H1 (cell line): Measurements from ENCODE around the gene CLCN3. TPM values are rescaled to one million over a fixed set of nuclear protein-coding genes. Genes with fewer than 3 reads are reported as not detected.

Experiments
- ATF2 ChIP-seq: IDR thresholded peaks from 2 replicates; pipeline ENCODE4 v1.6.1; 2012; ENCODE audit warnings: low read length, inconsistent platforms
- KDM1A ChIP-seq: fragments of 200-600, 300-600 bp; sonication (generic); IDR thresholded peaks from 2 replicates; pipeline ENCODE4 v1.7.1; 2016; ENCODE audit warnings: mild to moderate bottlenecking, low read length, borderline replicate concordance
- polyA plus RNA-seq, 7 experiments: library from polyadenylated mRNA; depleted of rRNA in 3 of 7; stranded (reverse) in 5 of 7; unstranded in 2 of 7; fragments of >200 nt in 5 of 7; fragments of 200-250 nt in 2 of 7; gene quantifications; 1 replicate in 5 of 7; 2 replicates in 1 of 7; 4 replicates in 1 of 7; pipeline versions ENCODE4 v1.2.1 to v1.2.3, GENCODE V29; 2011 to 2013; ENCODE audit warnings: missing spikeins in 2 of 7, mixed read lengths in 2 of 7
- total RNA-seq: library from RNA; stranded (reverse); fragmentation: NEBNext Ultra II Directional; extraction: Animal tissue kit (Norgen Biotek cat#: 25700); gene quantifications from 2 replicates; pipeline ENCODE4 v1.2.1, GENCODE V29; 2021

Gene CLCN3
- total and polyA plus RNA-seq, 2 of the 8 experiments (the other 6 are each of a cell fraction or from before 2014, with no cell fraction given): 8.8 to 32.8 TPM

DNA sequence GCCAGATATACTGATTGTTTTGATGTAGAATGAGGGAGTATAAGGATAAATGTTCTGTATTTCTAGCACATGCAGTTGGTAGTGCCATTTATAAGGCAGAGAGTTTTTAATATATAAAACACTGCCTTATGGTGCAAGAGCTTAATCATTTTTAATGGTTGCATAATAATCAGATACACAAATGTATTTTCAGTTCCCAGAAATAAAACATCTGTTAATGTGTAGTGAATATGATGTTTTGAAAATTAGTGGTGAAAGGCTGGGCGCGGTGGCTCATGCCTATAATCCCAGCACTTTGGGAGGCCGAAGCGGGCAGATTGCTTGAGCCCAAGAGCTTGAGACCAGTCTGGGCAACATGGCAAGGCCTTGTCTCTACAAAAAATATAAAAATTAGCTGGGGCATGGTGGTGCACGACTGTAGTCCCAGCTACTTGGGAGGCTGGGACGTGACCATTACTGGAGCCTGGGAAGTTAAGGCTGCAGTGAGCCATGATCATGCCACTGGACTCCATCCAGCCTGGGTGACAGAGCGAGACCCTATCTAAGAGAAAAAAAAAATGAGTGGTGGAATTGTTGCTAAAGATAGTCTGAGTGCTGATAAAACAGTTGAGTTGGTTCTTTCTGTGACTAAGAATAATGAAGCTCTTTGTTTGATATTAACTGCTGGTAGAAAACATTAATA, 29.3 kb downstream of the CLCN3 start (continued):
- TF ChIP-seq KDM1A (no peak), ATF2 (no peak)
